ENCODE results near the gene KCTD13. TPM values are rescaled to one million over a fixed set of nuclear protein-coding genes. Genes with fewer than 3 reads are reported as not detected.

Gene KCTD13, protein sequence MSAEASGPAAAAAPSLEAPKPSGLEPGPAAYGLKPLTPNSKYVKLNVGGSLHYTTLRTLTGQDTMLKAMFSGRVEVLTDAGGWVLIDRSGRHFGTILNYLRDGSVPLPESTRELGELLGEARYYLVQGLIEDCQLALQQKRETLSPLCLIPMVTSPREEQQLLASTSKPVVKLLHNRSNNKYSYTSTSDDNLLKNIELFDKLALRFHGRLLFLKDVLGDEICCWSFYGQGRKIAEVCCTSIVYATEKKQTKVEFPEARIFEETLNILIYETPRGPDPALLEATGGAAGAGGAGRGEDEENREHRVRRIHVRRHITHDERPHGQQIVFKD
- total RNA-seq: 3.9 and 5.0 TPM in 2 replicates

GRCh38 chr16:29925781-29926710, at the start of gene KCTD13:
Gene KCTD13, minus strand, starts transcription at chr16:29926226. Its CDS starts 193 bp downstream, at chr16:29926033.

GRCh38 chr16:29973384-29974246, 47.6 kb upstream of the KCTD13 start, which contains the start of gene TAOK2:
Gene TAOK2, plus strand, starts transcription at chr16:29973868. Its CDS starts 3,905 bp downstream, at chr16:29977773.

GRCh38 chr16:29961479-29962343, 35.7 kb upstream of the KCTD13 start, which contains the start of gene TMEM219:
Gene TMEM219, plus strand, starts transcription at chr16:29962079. Its CDS starts 1,065 bp downstream, at chr16:29963144.

DNA sequence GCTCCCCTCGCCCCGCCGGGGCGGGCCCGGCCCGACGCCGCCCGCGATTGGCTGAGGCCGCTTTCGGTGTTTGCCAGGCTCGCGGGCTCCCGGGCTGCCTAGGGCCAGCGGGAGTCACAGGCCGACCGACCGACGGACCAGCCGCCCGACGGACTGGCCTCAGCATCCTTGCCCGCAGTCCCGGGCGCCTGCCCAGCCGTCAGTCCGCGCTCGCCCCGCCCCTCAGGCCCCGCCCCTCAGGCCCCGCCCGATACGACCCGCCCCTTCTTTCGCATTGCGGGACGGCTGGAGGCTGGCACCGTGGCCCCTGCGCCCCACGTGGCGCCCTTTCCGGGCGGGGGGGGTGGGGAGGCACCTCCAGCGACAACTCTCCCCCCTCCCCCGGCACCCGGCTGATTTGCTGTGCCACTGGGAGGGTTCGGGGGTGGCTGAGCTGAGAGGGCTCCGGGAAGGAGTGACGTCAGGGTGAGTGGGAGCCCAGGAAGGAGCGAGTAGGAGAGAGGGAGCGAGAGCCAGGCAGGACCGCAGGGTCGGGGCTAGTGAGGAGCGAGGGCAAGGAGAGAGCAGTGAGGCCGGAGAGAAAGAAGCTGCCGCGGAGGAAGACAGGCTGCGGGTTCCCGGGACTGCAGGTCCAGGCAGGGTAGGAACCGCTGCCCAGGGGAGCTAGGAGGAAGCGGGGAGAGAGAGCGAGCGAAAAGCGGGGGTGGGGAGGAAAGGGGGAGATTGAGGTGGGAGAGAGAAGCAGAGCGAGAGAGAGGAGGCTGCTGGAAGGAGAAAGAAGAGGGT, 25.7 kb downstream of the KCTD13 start, which contains the start of gene ASPHD1:
Gene ASPHD1, plus strand, starts transcription at position 387 of the 786 bp plus-strand sequence. CDS start 484 bp downstream, outside the sequence.

DNA sequence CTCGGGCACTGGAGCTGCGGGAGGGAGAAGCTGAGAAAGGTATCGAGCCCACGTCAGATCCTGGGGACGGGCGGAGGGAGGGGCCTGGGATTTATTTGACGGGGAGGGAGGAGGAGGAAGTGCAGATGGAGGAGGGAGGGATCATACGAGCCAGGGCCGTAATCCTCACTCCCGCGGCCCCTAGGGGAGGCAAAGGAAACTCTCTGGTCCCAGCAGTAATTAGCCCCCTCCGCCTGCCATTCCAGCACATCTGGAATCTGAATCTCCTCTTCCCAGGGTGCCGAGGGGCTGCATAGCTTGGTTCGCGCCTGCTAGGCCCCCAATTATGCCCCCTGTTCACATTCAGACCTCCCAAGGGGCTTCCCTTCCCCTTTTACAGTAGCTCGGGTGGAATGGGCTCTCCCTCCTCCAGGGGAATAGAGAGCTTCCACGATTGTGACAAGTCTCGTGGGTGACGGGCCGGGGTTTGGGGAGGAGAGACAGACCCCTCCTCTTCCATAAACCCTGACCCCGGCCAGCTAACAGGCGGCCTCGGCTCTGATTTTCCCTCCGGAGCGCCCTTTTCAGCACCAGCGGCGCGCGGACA, 26.4 kb downstream of the KCTD13 start, which contains the start of gene SEZ6L2:
Gene SEZ6L2, minus strand, starts transcription at position 35 of the 586 bp plus-strand sequence. CDS start 531 bp downstream, outside the sequence.

GRCh38 chr16:29862884-29863668, 63.0 kb downstream of the KCTD13 start, which contains the start of gene CDIPT:
Gene CDIPT, minus strand, starts transcription at chr16:29863226. Its CDS starts 369 bp downstream, at chr16:29862857.

Other genes starting within 250 kb of the KCTD13 start
- gene QPRT, start 247.0 kb downstream of the KCTD13 start, total RNA-seq: 26.4 and 41.6 TPM in 2 replicates
- gene C16orf54, start 180.2 kb downstream of the KCTD13 start, total RNA-seq: not detected in 2 replicates
- not detected in 2 replicates for gene ZG16, start 148.0 kb downstream of the KCTD13 start, total RNA-seq
- 6.5 and 14.3 TPM in 2 replicates for gene KIF22, start 135.5 kb downstream of the KCTD13 start, total RNA-seq
- gene MAZ, start 119.7 kb downstream of the KCTD13 start, total RNA-seq: 127 and 202 TPM in 2 replicates
- gene PRRT2, start 114.0 kb downstream of the KCTD13 start, total RNA-seq: 1.9 and 4.4 TPM in 2 replicates
- gene PAGR1, start 110.1 kb downstream of the KCTD13 start, total RNA-seq: 12.1 and 12.3 TPM in 2 replicates
- gene MVP, start 105.8 kb downstream of the KCTD13 start, total RNA-seq: 549 and 610 TPM in 2 replicates
- 63.4 and 86.9 TPM in 2 replicates for gene CDIPT, start 63.0 kb downstream of the KCTD13 start, total RNA-seq
- gene SEZ6L2, start 26.7 kb downstream of the KCTD13 start, total RNA-seq: 5.5 and 7.5 TPM in 2 replicates
- gene ASPHD1, start 25.7 kb downstream of the KCTD13 start, total RNA-seq: 2.1 and 6.8 TPM in 2 replicates
- 57.5 and 67.9 TPM in 2 replicates for gene TMEM219, start 35.9 kb upstream of the KCTD13 start, total RNA-seq
- gene TAOK2, start 47.6 kb upstream of the KCTD13 start, total RNA-seq: 41.3 and 46.7 TPM in 2 replicates
- gene HIRIP3, start 69.4 kb upstream of the KCTD13 start, total RNA-seq: 6.6 and 7.6 TPM in 2 replicates
- gene INO80E, start 70.0 kb upstream of the KCTD13 start, total RNA-seq: 11.9 and 13.1 TPM in 2 replicates
- gene DOC2A, start 84.8 kb upstream of the KCTD13 start, total RNA-seq: 0.16 and 0.34 TPM in 2 replicates
- gene C16orf92, start 97.0 kb upstream of the KCTD13 start, total RNA-seq: not detected in 2 replicates
- gene TLCD3B, start 105.0 kb upstream of the KCTD13 start, total RNA-seq: not detected in 2 replicates
- 263 and 375 TPM in 2 replicates for gene ALDOA, start 139.5 kb upstream of the KCTD13 start, total RNA-seq
- gene PPP4C, start 149.8 kb upstream of the KCTD13 start, total RNA-seq: 151 and 167 TPM in 2 replicates
- gene TBX6, start 165.7 kb upstream of the KCTD13 start, total RNA-seq: 0.16 and 0.26 TPM in 2 replicates
- 7.3 and 12.0 TPM in 2 replicates for gene YPEL3, start 170.0 kb upstream of the KCTD13 start, total RNA-seq
- 0.95 and 3.2 TPM in 2 replicates for gene GDPD3, start 187.3 kb upstream of the KCTD13 start, total RNA-seq
- 40.4 and 43.2 TPM in 2 replicates for gene MAPK3, start 197.0 kb upstream of the KCTD13 start, total RNA-seq